ENCODE measurements around the gene USP11.
"Not testable (repeated sequence)": the region's sequence is repeated elsewhere in the genome, so short reads cannot be mapped to it uniquely, and the experiment has no call there.

USP11 gene

GRCh38 chrX:47244676-47245075 is 11.9 kb downstream of the USP11 start:
- H3K4me3 ChIP-seq (ENCODE audit: low read depth, low read length) = no peak overlapping the region

GRCh38 chrX:47245156-47245555 is 12.3 kb downstream of the USP11 start:
- no peak overlapping the region for H3K4me3 ChIP-seq (ENCODE audit: low read depth, low read length)

- no peak overlapping the region for H3K4me3 ChIP-seq (ENCODE audit: low read depth, low read length)
These were observed 14.6 kb downstream of the USP11 start for GRCh38 chrX:47247206-47247998.

GRCh38 chrX:47247999-47248320 is 15.2 kb downstream of the USP11 start:
- H3K4me3 ChIP-seq (ENCODE audit: low read depth, low read length) = no peak overlapping the region

GRCh38 chrX:47248576-47248975 is 15.8 kb downstream of the USP11 start:
- no peak overlapping the region for H3K4me3 ChIP-seq (ENCODE audit: low read depth, low read length)

- H3K4me3 ChIP-seq (ENCODE audit: low read depth, low read length) = no peak overlapping the region
These were observed 17.2 kb downstream of the USP11 start for GRCh38 chrX:47250017-47250347.

- H3K4me3 ChIP-seq (ENCODE audit: low read depth, low read length) = not testable (repeated sequence)
These were observed 24.8 kb downstream of the USP11 start for GRCh38 chrX:47257620-47258019.

GRCh38 chrX:47264483-47265173 is 31.8 kb downstream of the USP11 start:
- H3K4me3 ChIP-seq (ENCODE audit: low read depth, low read length) = no peak overlapping the region

- no peak overlapping the region for H3K4me3 ChIP-seq (ENCODE audit: low read depth, low read length)
These were observed 33.8 kb downstream of the USP11 start for GRCh38 chrX:47266643-47267042.

- H3K4me3 ChIP-seq (ENCODE audit: low read depth, low read length) = no peak overlapping the region
These were observed 39.2 kb downstream of the USP11 start for GRCh38 chrX:47272013-47272408.

- H3K4me3 ChIP-seq (ENCODE audit: low read depth, low read length) = no peak overlapping the region
These were observed 40.4 kb downstream of the USP11 start for GRCh38 chrX:47273011-47273730.

- no peak overlapping the region for H3K4me3 ChIP-seq (ENCODE audit: low read depth, low read length)
These were observed 45.9 kb downstream of the USP11 start for GRCh38 chrX:47278691-47279090.

- H3K4me3 ChIP-seq (ENCODE audit: low read depth, low read length) = no peak overlapping the region
These were observed 50.4 kb downstream of the USP11 start for GRCh38 chrX:47283015-47283771.

GRCh38 chrX:47284616-47285015 is 51.8 kb downstream of the USP11 start:
- H3K4me3 ChIP-seq (ENCODE audit: low read depth, low read length) = not testable (repeated sequence)

GRCh38 chrX:47285836-47286320 is 53.1 kb downstream of the USP11 start:
- no peak overlapping the region for H3K4me3 ChIP-seq (ENCODE audit: low read depth, low read length)

GRCh38 chrX:47293106-47293505 is 60.3 kb downstream of the USP11 start:
- no peak overlapping the region for H3K4me3 ChIP-seq (ENCODE audit: low read depth, low read length)

- no peak overlapping the region for H3K4me3 ChIP-seq (ENCODE audit: low read depth, low read length)
These were observed 64.1 kb downstream of the USP11 start for GRCh38 chrX:47296766-47297365.

GRCh38 chrX:47297874-47298273 is 65.1 kb downstream of the USP11 start:
- no peak overlapping the region for H3K4me3 ChIP-seq (ENCODE audit: low read depth, low read length)

Measured in iPS-11a (cell line).